GM23338 (cell line): ENCODE results near the gene PCSK6. TPM values are rescaled to one million over a fixed set of nuclear protein-coding genes. Genes with fewer than 3 reads are reported as not detected.

Experiments
- ATAC-seq: fragments of 200-7000 bp; cut with Tn5 transposase; 3 replicates; pipeline ENCODE4 v1.9.1; 2020
- DNase-seq: peaks from one replicate; pipeline ENCODE4 v3.0.0-alpha.2; 2015; ENCODE audit warnings: low spot score
- H2AFZ ChIP-seq: fragments of 200-600 bp; sonication (generic); 2 replicates; pipeline ENCODE4 v1.8.0; 2016; ENCODE audit warnings: antibody characterized with exemption, mild to moderate bottlenecking, moderate library complexity
- H3F3A ChIP-seq: fragments of 200-600 bp; sonication (generic); replicated peaks from 2 replicates; pipeline ENCODE4 v1.8.0; 2017; ENCODE audit warnings: antibody characterized with exemption, mixed run types, low read depth
- H3K27ac ChIP-seq: fragments of 200-600 bp; sonication (generic); 2 replicates; pipeline ENCODE4 v1.6.1; 2016; ENCODE audit warnings: low read depth
- H3K27me3 ChIP-seq: fragments of 200-600 bp; sonication (generic); 2 replicates; pipeline ENCODE4 v1.8.0; 2016; ENCODE audit warnings: mild to moderate bottlenecking, mixed run types, moderate library complexity; ENCODE audit not compliant: insufficient read depth
- H3K36me3 ChIP-seq: fragments of 200-600 bp; sonication (generic); 2 replicates; pipeline ENCODE4 v1.8.0; 2016; ENCODE audit warnings: mild to moderate bottlenecking; ENCODE audit not compliant: insufficient read depth
- H3K4me1 ChIP-seq: fragments of 200-600 bp; sonication (generic); 2 replicates; pipeline ENCODE4 v1.8.0; 2016; ENCODE audit warnings: mild to moderate bottlenecking, moderate library complexity; ENCODE audit not compliant: insufficient read depth
- H3K4me2 ChIP-seq: fragments of 200-600 bp; sonication (generic); 2 replicates; pipeline ENCODE4 v1.7.1; 2017; ENCODE audit warnings: mixed run types
- H3K4me3 ChIP-seq: fragments of 200-600 bp; sonication (generic); 2 replicates; pipeline ENCODE4 v1.6.1; 2016; ENCODE audit warnings: mixed run types
- H3K79me2 ChIP-seq: fragments of 200-600 bp; sonication (generic); replicated peaks from 2 replicates; pipeline ENCODE4 v1.8.0; 2017; ENCODE audit warnings: mild to moderate bottlenecking; ENCODE audit not compliant: insufficient read depth
- H3K9me2 ChIP-seq: fragments of 200-600 bp; sonication (generic); 2 replicates; pipeline ENCODE4 v1.8.0; 2017; ENCODE audit not compliant: insufficient read depth
- H4K20me1 ChIP-seq: fragments of 200-600 bp; sonication (generic); replicated peaks from 2 replicates; pipeline ENCODE4 v1.8.0; 2017; ENCODE audit warnings: mild to moderate bottlenecking; ENCODE audit not compliant: insufficient read depth
- H3K27ac Mint-ChIP-seq: 2 replicates; pipeline ENCODE4 v1.8.0; 2020; ENCODE audit warnings: inconsistent platforms, mild to moderate bottlenecking, moderate library complexity, mixed read lengths
- H3K27me3 Mint-ChIP-seq: 3 replicates; pipeline ENCODE4 v1.8.0; 2022; ENCODE audit warnings: low read depth, mild to moderate bottlenecking, moderate library complexity, mixed read lengths, inconsistent platforms; ENCODE audit not compliant: insufficient read depth, poor library complexity
- H3K36me3 Mint-ChIP-seq: 3 replicates; pipeline ENCODE4 v1.8.0; 2021; ENCODE audit warnings: low read depth, mild to moderate bottlenecking, inconsistent platforms, moderate library complexity, mixed read lengths
- H3K4me1 Mint-ChIP-seq: 3 replicates; pipeline ENCODE4 v1.8.0; 2020; ENCODE audit warnings: mild to moderate bottlenecking, inconsistent platforms, mixed read lengths
- H3K4me3 Mint-ChIP-seq: 3 replicates; pipeline ENCODE4 v1.8.0; 2021; ENCODE audit warnings: moderate library complexity, mild to moderate bottlenecking, inconsistent platforms, mixed read lengths
- H3K9me3 Mint-ChIP-seq: 3 replicates; pipeline ENCODE4 v1.8.0; 2020; ENCODE audit warnings: moderate library complexity, mild to moderate bottlenecking, inconsistent platforms, mixed read lengths
- CREB1 ChIP-seq: fragments of 250-450 bp; sonication (Bioruptor Pico); IDR thresholded peaks from 2 replicates; pipeline ENCODE4 v1.5.0; 2020; ENCODE audit warnings: low read depth, mild to moderate bottlenecking, moderate library complexity
- EZH2 ChIP-seq: fragments of 200-600 bp; sonication (generic); IDR thresholded peaks from one replicate; pipeline ENCODE4 v1.8.0; 2017; ENCODE audit warnings: antibody characterized with exemption, mild to moderate bottlenecking, low read depth; ENCODE audit not compliant: unreplicated experiment
- EZH2phosphoT487 ChIP-seq: fragments of 200-600 bp; sonication (generic); IDR thresholded peaks from one replicate; pipeline ENCODE4 v1.8.1; 2018; ENCODE audit warnings: antibody characterized with exemption; ENCODE audit not compliant: unreplicated experiment
- JUNB ChIP-seq: IDR thresholded peaks from one replicate; pipeline ENCODE4 v1.6.1; 2016; ENCODE audit warnings: antibody characterized with exemption; ENCODE audit not compliant: unreplicated experiment
- NANOG ChIP-seq: IDR thresholded peaks from 2 replicates; pipeline ENCODE4 v1.6.1; 2016; ENCODE audit warnings: antibody characterized with exemption, borderline replicate concordance
- POLR2AphosphoS5 ChIP-seq: IDR thresholded peaks from 2 replicates; pipeline ENCODE4 v1.6.1; 2016; ENCODE audit warnings: antibody characterized with exemption, low read depth
- STAT1 ChIP-seq: IDR thresholded peaks from one replicate; pipeline ENCODE4 v1.6.1; 2016; ENCODE audit warnings: antibody characterized with exemption; ENCODE audit not compliant: unreplicated experiment
- ZNF114 ChIP-seq: fragments of 250-450 bp; sonication (Bioruptor Pico); IDR thresholded peaks from 2 replicates; pipeline ENCODE4 v1.5.0; 2020; ENCODE audit warnings: mild to moderate bottlenecking, moderate library complexity
- ZNF331 ChIP-seq: fragments of 250-450 bp; sonication (Bioruptor Pico); IDR thresholded peaks from 2 replicates; pipeline ENCODE4 v1.5.0; 2020; ENCODE audit warnings: low read depth, mild to moderate bottlenecking, moderate library complexity
- polyA plus RNA-seq: library from polyadenylated mRNA; unstranded; fragments of >200 nt; fragmentation: Nextera tagmentation; extraction: Ambion mirVana; gene quantifications from 2 replicates; pipeline ENCODE4 v1.2.1, GENCODE V29; 2016
- total RNA-seq: library from RNA; depleted of rRNA; stranded (reverse); fragments of >200 nt; shearing (Covaris generic); gene quantifications from 2 replicates; pipeline ENCODE4 v1.2.3, GENCODE V29; 2014
- TF ChIP-seq, protein P1 (sequence below), 2 experiments: fragments of 200-600 bp in 1 of 2; sonication (generic) in 1 of 2; conservative IDR thresholded peaks; 2 replicates each; pipeline versions ENCODE4 v1.5.1 to v1.6.1; 2016 to 2017; ENCODE audit warnings: antibody characterized with exemption in 2 of 2, low read depth in 2 of 2, mild to moderate bottlenecking in 2 of 2, moderate library complexity in 1 of 2
- TF ChIP-seq, protein P2 (sequence below): fragments of 250-450 bp; sonication (Bioruptor Pico); IDR thresholded peaks from 2 replicates; pipeline ENCODE4 v1.5.0; 2020; ENCODE audit warnings: mild to moderate bottlenecking, moderate library complexity
- TF ChIP-seq, protein P3 (sequence below): IDR thresholded peaks from one replicate; pipeline ENCODE4 v1.6.1; 2018; ENCODE audit warnings: antibody characterized with exemption; ENCODE audit not compliant: unreplicated experiment
- TF ChIP-seq, protein P4 (sequence below): IDR thresholded peaks from 2 replicates; pipeline ENCODE4 v1.6.1; 2016; ENCODE audit warnings: antibody characterized with exemption

The PCSK6 gene
- total and polyA plus RNA-seq, 2 experiments from 2014 or later, result 1.7 to 6.7 TPM

DNA sequence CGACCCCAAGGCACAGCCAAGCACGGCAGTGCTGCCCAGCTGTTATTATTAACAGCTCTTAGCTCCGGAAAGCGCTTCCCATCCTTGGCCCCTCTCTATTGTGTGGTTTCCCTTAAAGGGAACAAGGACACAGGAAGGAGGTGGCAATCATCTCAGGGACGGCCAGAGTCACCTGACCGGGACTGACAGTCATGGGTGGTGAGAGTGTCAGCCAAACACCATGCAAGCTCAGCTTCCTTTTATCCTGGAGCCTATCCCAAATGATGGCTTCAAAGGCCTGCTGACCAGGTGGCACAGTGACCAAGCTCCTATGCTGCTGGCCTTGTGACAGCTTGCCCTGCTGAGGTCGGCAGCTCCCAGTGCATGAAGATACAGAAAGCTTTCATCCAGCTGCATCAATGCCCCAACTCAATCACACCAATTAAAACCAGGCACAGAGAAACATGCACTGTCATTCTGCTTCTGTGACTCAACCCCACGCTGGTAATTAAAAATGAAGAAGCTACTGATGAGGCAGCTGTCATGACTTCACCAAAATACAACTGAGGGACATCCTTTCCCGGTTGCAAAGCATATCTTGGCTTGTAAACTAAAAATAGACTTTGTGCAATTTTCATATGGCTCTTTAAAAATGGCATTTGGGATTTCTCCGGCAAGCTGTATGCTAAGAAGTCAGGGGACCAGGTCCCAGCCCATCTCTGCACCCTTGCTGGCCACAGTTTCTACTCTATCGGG, 34.0 kb downstream of the PCSK6 start:
- DNase-seq (no peak), ATAC-seq (no peak)
- Histone ChIP-seq H3K4me1 (no peaks in the 10 kb centered on the region; the same call in 1 of the 2 replicates), H3F3A (no peaks in the 10 kb centered on the region), H3K27me3 (no peaks in the 10 kb centered on the region), H2AFZ (no peak overlapping the region), H3K79me2 (no peaks in the 10 kb centered on the region), H3K4me2 (no peak overlapping the region), H4K20me1 (no peaks in the 10 kb centered on the region), H3K36me3 (no peaks in the 10 kb centered on the region), H3K27ac (no peak overlapping the region), H3K9me2 (no peaks in the 10 kb centered on the region), H3K4me3 (no peak overlapping the region)
- no peak for TF ChIP-seq CREB1 (CRISPR knock-in tag)
- no peak for TF ChIP-seq ZNF331 (CRISPR knock-in tag)
- no peak for TF ChIP-seq STAT1
- TF ChIP-seq, protein P1, sequence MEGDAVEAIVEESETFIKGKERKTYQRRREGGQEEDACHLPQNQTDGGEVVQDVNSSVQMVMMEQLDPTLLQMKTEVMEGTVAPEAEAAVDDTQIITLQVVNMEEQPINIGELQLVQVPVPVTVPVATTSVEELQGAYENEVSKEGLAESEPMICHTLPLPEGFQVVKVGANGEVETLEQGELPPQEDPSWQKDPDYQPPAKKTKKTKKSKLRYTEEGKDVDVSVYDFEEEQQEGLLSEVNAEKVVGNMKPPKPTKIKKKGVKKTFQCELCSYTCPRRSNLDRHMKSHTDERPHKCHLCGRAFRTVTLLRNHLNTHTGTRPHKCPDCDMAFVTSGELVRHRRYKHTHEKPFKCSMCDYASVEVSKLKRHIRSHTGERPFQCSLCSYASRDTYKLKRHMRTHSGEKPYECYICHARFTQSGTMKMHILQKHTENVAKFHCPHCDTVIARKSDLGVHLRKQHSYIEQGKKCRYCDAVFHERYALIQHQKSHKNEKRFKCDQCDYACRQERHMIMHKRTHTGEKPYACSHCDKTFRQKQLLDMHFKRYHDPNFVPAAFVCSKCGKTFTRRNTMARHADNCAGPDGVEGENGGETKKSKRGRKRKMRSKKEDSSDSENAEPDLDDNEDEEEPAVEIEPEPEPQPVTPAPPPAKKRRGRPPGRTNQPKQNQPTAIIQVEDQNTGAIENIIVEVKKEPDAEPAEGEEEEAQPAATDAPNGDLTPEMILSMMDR (conservative IDR thresholded peaks at IDR 0.05; ENCODE audit: low read depth in 2 of 2), result no peak
- TF ChIP-seq, protein P2, sequence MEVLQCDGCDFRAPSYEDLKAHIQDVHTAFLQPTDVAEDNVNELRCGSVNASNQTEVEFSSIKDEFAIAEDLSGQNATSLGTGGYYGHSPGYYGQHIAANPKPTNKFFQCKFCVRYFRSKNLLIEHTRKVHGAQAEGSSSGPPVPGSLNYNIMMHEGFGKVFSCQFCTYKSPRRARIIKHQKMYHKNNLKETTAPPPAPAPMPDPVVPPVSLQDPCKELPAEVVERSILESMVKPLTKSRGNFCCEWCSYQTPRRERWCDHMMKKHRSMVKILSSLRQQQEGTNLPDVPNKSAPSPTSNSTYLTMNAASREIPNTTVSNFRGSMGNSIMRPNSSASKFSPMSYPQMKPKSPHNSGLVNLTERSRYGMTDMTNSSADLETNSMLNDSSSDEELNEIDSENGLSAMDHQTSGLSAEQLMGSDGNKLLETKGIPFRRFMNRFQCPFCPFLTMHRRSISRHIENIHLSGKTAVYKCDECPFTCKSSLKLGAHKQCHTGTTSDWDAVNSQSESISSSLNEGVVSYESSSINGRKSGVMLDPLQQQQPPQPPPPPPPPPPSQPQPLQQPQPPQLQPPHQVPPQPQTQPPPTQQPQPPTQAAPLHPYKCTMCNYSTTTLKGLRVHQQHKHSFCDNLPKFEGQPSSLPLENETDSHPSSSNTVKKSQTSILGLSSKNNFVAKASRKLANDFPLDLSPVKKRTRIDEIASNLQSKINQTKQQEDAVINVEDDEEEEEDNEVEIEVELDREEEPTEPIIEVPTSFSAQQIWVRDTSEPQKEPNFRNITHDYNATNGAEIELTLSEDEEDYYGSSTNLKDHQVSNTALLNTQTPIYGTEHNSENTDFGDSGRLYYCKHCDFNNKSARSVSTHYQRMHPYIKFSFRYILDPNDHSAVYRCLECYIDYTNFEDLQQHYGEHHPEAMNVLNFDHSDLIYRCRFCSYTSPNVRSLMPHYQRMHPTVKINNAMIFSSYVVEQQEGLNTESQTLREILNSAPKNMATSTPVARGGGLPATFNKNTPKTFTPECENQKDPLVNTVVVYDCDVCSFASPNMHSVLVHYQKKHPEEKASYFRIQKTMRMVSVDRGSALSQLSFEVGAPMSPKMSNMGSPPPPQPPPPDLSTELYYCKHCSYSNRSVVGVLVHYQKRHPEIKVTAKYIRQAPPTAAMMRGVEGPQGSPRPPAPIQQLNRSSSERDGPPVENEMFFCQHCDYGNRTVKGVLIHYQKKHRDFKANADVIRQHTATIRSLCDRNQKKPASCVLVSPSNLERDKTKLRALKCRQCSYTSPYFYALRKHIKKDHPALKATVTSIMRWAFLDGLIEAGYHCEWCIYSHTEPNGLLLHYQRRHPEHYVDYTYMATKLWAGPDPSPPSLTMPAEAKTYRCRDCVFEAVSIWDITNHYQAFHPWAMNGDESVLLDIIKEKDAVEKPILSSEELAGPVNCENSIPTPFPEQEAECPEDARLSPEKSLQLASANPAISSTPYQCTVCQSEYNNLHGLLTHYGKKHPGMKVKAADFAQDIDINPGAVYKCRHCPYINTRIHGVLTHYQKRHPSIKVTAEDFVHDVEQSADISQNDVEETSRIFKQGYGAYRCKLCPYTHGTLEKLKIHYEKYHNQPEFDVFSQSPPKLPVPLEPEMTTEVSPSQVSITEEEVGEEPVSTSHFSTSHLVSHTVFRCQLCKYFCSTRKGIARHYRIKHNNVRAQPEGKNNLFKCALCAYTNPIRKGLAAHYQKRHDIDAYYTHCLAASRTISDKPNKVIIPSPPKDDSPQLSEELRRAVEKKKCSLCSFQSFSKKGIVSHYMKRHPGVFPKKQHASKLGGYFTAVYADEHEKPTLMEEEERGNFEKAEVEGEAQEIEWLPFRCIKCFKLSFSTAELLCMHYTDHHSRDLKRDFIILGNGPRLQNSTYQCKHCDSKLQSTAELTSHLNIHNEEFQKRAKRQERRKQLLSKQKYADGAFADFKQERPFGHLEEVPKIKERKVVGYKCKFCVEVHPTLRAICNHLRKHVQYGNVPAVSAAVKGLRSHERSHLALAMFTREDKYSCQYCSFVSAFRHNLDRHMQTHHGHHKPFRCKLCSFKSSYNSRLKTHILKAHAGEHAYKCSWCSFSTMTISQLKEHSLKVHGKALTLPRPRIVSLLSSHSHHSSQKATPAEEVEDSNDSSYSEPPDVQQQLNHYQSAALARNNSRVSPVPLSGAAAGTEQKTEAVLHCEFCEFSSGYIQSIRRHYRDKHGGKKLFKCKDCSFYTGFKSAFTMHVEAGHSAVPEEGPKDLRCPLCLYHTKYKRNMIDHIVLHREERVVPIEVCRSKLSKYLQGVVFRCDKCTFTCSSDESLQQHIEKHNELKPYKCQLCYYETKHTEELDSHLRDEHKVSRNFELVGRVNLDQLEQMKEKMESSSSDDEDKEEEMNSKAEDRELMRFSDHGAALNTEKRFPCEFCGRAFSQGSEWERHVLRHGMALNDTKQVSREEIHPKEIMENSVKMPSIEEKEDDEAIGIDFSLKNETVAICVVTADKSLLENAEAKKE (CRISPR knock-in tag), result no peak
- TF ChIP-seq EZH2, result no peak
- TF ChIP-seq NANOG, result no peak
- TF ChIP-seq ZNF114, result no peak
- TF ChIP-seq, protein P3, sequence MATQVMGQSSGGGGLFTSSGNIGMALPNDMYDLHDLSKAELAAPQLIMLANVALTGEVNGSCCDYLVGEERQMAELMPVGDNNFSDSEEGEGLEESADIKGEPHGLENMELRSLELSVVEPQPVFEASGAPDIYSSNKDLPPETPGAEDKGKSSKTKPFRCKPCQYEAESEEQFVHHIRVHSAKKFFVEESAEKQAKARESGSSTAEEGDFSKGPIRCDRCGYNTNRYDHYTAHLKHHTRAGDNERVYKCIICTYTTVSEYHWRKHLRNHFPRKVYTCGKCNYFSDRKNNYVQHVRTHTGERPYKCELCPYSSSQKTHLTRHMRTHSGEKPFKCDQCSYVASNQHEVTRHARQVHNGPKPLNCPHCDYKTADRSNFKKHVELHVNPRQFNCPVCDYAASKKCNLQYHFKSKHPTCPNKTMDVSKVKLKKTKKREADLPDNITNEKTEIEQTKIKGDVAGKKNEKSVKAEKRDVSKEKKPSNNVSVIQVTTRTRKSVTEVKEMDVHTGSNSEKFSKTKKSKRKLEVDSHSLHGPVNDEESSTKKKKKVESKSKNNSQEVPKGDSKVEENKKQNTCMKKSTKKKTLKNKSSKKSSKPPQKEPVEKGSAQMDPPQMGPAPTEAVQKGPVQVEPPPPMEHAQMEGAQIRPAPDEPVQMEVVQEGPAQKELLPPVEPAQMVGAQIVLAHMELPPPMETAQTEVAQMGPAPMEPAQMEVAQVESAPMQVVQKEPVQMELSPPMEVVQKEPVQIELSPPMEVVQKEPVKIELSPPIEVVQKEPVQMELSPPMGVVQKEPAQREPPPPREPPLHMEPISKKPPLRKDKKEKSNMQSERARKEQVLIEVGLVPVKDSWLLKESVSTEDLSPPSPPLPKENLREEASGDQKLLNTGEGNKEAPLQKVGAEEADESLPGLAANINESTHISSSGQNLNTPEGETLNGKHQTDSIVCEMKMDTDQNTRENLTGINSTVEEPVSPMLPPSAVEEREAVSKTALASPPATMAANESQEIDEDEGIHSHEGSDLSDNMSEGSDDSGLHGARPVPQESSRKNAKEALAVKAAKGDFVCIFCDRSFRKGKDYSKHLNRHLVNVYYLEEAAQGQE, result no peak
- no peak for TF ChIP-seq JUNB
- no peak for TF ChIP-seq POLR2AphosphoS5
- TF ChIP-seq EZH2phosphoT487, result no peak
- TF ChIP-seq, protein P4, sequence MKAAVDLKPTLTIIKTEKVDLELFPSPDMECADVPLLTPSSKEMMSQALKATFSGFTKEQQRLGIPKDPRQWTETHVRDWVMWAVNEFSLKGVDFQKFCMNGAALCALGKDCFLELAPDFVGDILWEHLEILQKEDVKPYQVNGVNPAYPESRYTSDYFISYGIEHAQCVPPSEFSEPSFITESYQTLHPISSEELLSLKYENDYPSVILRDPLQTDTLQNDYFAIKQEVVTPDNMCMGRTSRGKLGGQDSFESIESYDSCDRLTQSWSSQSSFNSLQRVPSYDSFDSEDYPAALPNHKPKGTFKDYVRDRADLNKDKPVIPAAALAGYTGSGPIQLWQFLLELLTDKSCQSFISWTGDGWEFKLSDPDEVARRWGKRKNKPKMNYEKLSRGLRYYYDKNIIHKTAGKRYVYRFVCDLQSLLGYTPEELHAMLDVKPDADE, result no peak
- peaks cover 2% of the 10 kb centered on the region for H3K27me3 Mint-ChIP-seq
- H3K4me1 Mint-ChIP-seq, result peaks cover 14% of the 10 kb centered on the region
- H3K36me3 Mint-ChIP-seq, result no peaks in the 10 kb centered on the region
- H3K27ac Mint-ChIP-seq, result no peak overlapping the region
- H3K4me3 Mint-ChIP-seq, result no peak overlapping the region
- H3K9me3 Mint-ChIP-seq, result no peaks in the 10 kb centered on the region
